IPS DF 4.7 (cell line): ENCODE measurements around the gene NEB.
"Not testable (repeated sequence)": the region's sequence is repeated elsewhere in the genome, so short reads cannot be mapped to it uniquely, and the experiment has no call there.

Experiments
- DNase-seq: peaks from one replicate; pipeline ENCODE4 v3.0.0-alpha.2; 2013; ENCODE audit warnings: low spot score; ENCODE audit errors: extremely low read depth

NEB gene

GRCh38 chr2:151654891-151655290 is 79.4 kb downstream of the NEB start:
- no peak for DNase-seq

GRCh38 chr2:151654085-151654484 is 80.2 kb downstream of the NEB start:
- no peak for DNase-seq

- no peak for DNase-seq
Measured at GRCh38 chr2:151651274-151651673, 83.0 kb downstream of the NEB start.

GRCh38 chr2:151650456-151650855 is 83.8 kb downstream of the NEB start:
- DNase-seq = no peak

- no peak for DNase-seq
Measured at GRCh38 chr2:151649966-151650365, 84.3 kb downstream of the NEB start.

GRCh38 chr2:151649400-151649799 is 84.9 kb downstream of the NEB start:
- DNase-seq = no peak

GRCh38 chr2:151646512-151646911 is 87.8 kb downstream of the NEB start:
- DNase-seq = not testable (repeated sequence)

- DNase-seq = no peak
Measured at GRCh38 chr2:151644580-151644979, 89.7 kb downstream of the NEB start.

- not testable (repeated sequence) for DNase-seq
Measured at GRCh38 chr2:151641895-151642294, 92.4 kb downstream of the NEB start.

GRCh38 chr2:151640087-151640486 is 94.2 kb downstream of the NEB start:
- no peak for DNase-seq

GRCh38 chr2:151638990-151639389 is 95.3 kb downstream of the NEB start:
- DNase-seq = no peak

- DNase-seq = no peak
Measured at GRCh38 chr2:151638191-151638933, 95.9 kb downstream of the NEB start.

- no peak for DNase-seq
Measured at GRCh38 chr2:151637271-151637781, 97.0 kb downstream of the NEB start.

- DNase-seq = no peak
Measured at GRCh38 chr2:151634736-151635467, 99.4 kb downstream of the NEB start.

GRCh38 chr2:151632993-151633565 is 101.2 kb downstream of the NEB start:
- no peak for DNase-seq

- no peak for DNase-seq
Measured at GRCh38 chr2:151630372-151630771, 103.9 kb downstream of the NEB start.

- DNase-seq = no peak
Measured at GRCh38 chr2:151627353-151627752, 106.9 kb downstream of the NEB start.

GRCh38 chr2:151624271-151624670 is 110.0 kb downstream of the NEB start:
- DNase-seq = no peak

GRCh38 chr2:151623631-151624030 is 110.6 kb downstream of the NEB start:
- DNase-seq = no peak

- DNase-seq = no peak
Measured at GRCh38 chr2:151620761-151621160, 113.5 kb downstream of the NEB start.

- DNase-seq = no peak
Measured at GRCh38 chr2:151619337-151619989, 114.8 kb downstream of the NEB start.
